Stimulated activated CD8-positive, alpha-beta memory T cell treated with anti-CD3 and anti-CD28 coated beads, Interleukin-7, amount 100 ng/mL, for 1 hour (primary cell): ENCODE results near the gene STK24.

ENCODE experiments used
- DNase-seq, 2 donors: peaks; one replicate each; pipeline ENCODE4 v3.0.0-alpha.2; 2020; ENCODE audit warnings: low read depth in 2 of 2

Gene STK24

GRCh38 chr13:98473788-98474144 lies 103.1 kb downstream of the STK24 start:
- no peak for DNase-seq

- no peak for DNase-seq
Measured at GRCh38 chr13:98473135-98473787, 103.6 kb downstream of the STK24 start.

GRCh38 chr13:98471934-98472333 lies 105.0 kb downstream of the STK24 start:
- DNase-seq, result no peak

- no peak for DNase-seq
Measured at GRCh38 chr13:98470920-98471319, 106.0 kb downstream of the STK24 start.

- no peak for DNase-seq
Measured at GRCh38 chr13:98468929-98469328, 108.0 kb downstream of the STK24 start.

- no peak for DNase-seq
Measured at GRCh38 chr13:98468361-98468760, 108.5 kb downstream of the STK24 start.

- DNase-seq, result no peak
Measured at GRCh38 chr13:98467263-98467985, 109.5 kb downstream of the STK24 start.

GRCh38 chr13:98466634-98467236 lies 110.2 kb downstream of the STK24 start:
- peak in 1 of 2 donors; percentile 16 for DNase-seq

GRCh38 chr13:98462946-98463345 lies 114.0 kb downstream of the STK24 start:
- DNase-seq, result no peak

- DNase-seq, result no peak
Measured at GRCh38 chr13:98462241-98462882, 114.5 kb downstream of the STK24 start.

- DNase-seq, result no peak
Measured at GRCh38 chr13:98461486-98462240, 115.2 kb downstream of the STK24 start.

GRCh38 chr13:98460516-98460915 lies 116.4 kb downstream of the STK24 start:
- DNase-seq, result no peak

GRCh38 chr13:98459721-98460370 lies 117.1 kb downstream of the STK24 start:
- no peak for DNase-seq

- no peak for DNase-seq
Measured at GRCh38 chr13:98459171-98459681, 117.7 kb downstream of the STK24 start.

GRCh38 chr13:98458431-98458830 lies 118.5 kb downstream of the STK24 start:
- no peak for DNase-seq

- no peak for DNase-seq
Measured at GRCh38 chr13:98457053-98457452, 119.9 kb downstream of the STK24 start.

- DNase-seq, result no peak
Measured at GRCh38 chr13:98456413-98456845, 120.5 kb downstream of the STK24 start.

GRCh38 chr13:98454389-98454881 lies 122.5 kb downstream of the STK24 start:
- no peak for DNase-seq

- DNase-seq, result no peak
Measured at GRCh38 chr13:98452851-98453843, 123.8 kb downstream of the STK24 start.
